Left ventricle myocardium inferior (tissue), 1 donor: ENCODE measurements around the gene ESRRB. TPM values are rescaled to one million over a fixed set of nuclear protein-coding genes. Genes with fewer than 3 reads are reported as not detected.

ENCODE experiments used
- DNase-seq: peaks from one replicate; pipeline ENCODE4 v3.0.0-alpha.2; 2020
- H3K27ac ChIP-seq: fragments of 200-600 bp; replicated peaks from 2 replicates; pipeline ENCODE4 v1.8.0; 2021
- H3K27me3 ChIP-seq: fragments of 200-600 bp; 2 replicates; pipeline ENCODE4 v1.8.0; 2021; ENCODE audit warnings: low read depth
- H3K36me3 ChIP-seq: fragments of 200-600 bp; 2 replicates; pipeline ENCODE4 v1.8.0; 2021
- H3K4me1 ChIP-seq: fragments of 200-600 bp; 2 replicates; pipeline ENCODE4 v1.8.0; 2021
- H3K4me3 ChIP-seq: fragments of 200-600 bp; 2 replicates; pipeline ENCODE4 v1.8.0; 2021; ENCODE audit warnings: mild to moderate bottlenecking, moderate library complexity
- H3K9me3 ChIP-seq: fragments of 200-600 bp; replicated peaks from 2 replicates; pipeline ENCODE4 v1.8.0; 2021
- intact Hi-C: fragments of 100-400 bp; cut with micrococcal nuclease; formaldehyde crosslinking; loops from one replicate; pipeline ENCODE4 v1.11.0; 2022
- total RNA-seq: library from RNA; stranded (reverse); fragmentation: NEBNext Ultra II Directional; extraction: Animal tissue kit (Norgen Biotek cat#: 25700); gene quantifications from one replicate; pipeline ENCODE4 v1.2.1, GENCODE V29; 2021
- TF ChIP-seq, protein P1 (sequence below): fragments of 200-600 bp; IDR thresholded peaks from 2 replicates; pipeline ENCODE4 v1.8.0; 2021; ENCODE audit warnings: antibody characterized with exemption, mild to moderate bottlenecking, borderline replicate concordance
- donor health status: DM: no; HTN: yes; CAD: no; lungs with severe emphysema.

The ESRRB gene
- total RNA-seq, 1 donor from 2014 or later, result 16.9 TPM

DNA sequence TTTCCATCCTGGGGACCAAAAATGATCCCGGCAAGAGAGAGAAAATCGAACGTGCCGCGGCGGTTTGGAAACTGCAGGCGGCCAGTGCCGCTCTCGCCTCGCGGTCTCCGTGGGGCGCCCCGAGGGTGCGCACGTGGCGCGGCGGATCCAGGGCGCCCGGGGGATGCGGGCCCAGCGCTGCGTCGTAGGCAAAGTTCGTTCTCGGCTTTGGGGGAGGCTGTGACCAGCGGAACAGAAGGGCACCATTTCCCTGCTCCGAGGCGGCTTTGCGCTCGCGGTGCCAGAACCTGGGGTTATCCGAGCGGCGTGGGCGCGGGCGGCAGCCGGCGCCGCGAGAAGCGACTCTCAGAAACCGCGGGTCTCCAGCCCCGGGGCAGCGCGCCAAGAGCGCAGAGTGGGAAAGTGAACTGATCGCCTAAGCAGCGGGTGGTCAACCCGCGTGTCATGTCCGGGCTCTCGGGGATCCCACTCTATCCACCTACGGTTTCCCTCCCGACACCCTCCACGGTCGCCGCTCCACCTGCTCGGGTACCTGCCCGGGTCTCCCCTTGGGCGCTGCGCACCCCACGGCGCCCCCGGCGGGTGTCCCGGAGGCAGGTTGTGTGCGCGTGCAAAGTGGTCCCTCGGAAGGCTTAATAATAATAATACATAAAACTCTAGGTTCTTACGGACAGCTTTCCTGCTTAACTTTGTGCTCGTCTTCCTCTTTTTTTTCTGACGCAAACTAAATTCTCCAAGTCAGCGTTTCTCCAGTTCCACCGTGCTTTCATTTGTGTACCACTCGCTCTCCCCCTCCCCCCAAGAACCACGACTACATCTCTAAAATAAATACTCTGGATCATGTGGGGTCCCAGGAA, 1.2 kb downstream of the ESRRB start:
- no peak for DNase-seq
- H3K27ac ChIP-seq, result no peak overlapping the region
- intact Hi-C loops, result no loop called here
- peaks cover 86% of the 10 kb centered on the region for H3K27me3 ChIP-seq
- no peaks in the 10 kb centered on the region for H3K36me3 ChIP-seq
- H3K4me1 ChIP-seq, result peaks cover 14% of the 10 kb centered on the region
- no peaks in the 10 kb centered on the region for H3K9me3 ChIP-seq
- H3K4me3 ChIP-seq, result peak overlapping the region; percentile 54
- TF ChIP-seq, protein P1, sequence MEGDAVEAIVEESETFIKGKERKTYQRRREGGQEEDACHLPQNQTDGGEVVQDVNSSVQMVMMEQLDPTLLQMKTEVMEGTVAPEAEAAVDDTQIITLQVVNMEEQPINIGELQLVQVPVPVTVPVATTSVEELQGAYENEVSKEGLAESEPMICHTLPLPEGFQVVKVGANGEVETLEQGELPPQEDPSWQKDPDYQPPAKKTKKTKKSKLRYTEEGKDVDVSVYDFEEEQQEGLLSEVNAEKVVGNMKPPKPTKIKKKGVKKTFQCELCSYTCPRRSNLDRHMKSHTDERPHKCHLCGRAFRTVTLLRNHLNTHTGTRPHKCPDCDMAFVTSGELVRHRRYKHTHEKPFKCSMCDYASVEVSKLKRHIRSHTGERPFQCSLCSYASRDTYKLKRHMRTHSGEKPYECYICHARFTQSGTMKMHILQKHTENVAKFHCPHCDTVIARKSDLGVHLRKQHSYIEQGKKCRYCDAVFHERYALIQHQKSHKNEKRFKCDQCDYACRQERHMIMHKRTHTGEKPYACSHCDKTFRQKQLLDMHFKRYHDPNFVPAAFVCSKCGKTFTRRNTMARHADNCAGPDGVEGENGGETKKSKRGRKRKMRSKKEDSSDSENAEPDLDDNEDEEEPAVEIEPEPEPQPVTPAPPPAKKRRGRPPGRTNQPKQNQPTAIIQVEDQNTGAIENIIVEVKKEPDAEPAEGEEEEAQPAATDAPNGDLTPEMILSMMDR, result no peak

DNA sequence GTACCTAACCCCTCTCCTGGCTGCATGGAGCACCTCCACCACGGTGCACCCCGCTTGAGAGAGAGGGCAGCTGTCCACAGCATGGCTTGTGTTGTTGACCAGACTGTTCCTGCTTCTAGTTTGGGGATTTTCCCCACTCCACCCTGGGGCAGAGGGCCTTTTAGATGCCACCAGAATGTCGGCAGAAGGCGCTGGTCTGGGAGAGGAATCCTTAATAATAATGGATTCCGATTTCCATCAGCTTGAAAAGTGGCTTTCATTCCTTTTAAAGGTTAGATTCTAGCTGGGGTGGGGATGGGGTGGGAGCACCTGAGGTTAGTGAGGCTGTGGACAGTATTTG, 1.8 kb downstream of the ESRRB start:
- peaks cover 88% of the 10 kb centered on the region for H3K27me3 ChIP-seq
- intact Hi-C loops, result no loop called here
- TF ChIP-seq, protein P1, result no peak
- peak overlapping the region; percentile 54 for H3K4me3 ChIP-seq
- no peaks in the 10 kb centered on the region for H3K36me3 ChIP-seq
- H3K27ac ChIP-seq, result no peak overlapping the region
- no peak for DNase-seq
- peaks cover 14% of the 10 kb centered on the region for H3K4me1 ChIP-seq
- H3K9me3 ChIP-seq, result no peaks in the 10 kb centered on the region

- Histone ChIP-seq H3K4me3 (no peak overlapping the region), H3K4me1 (peaks cover 14% of the 10 kb centered on the region), H3K27me3 (peaks cover 80% of the 10 kb centered on the region), H3K9me3 (no peaks in the 10 kb centered on the region), H3K36me3 (no peaks in the 10 kb centered on the region), H3K27ac (no peak overlapping the region)
- TF ChIP-seq, protein P1, result no peak
- intact Hi-C loops, result loop anchor here (10.0 kb wide), 1 partner anchor 326 kb away; no protein-coding TSS in a partner anchor
- DNase-seq, result no peak
Measured at GRCh38 chr14:76380991-76381390, 5.1 kb downstream of the ESRRB start.

DNA sequence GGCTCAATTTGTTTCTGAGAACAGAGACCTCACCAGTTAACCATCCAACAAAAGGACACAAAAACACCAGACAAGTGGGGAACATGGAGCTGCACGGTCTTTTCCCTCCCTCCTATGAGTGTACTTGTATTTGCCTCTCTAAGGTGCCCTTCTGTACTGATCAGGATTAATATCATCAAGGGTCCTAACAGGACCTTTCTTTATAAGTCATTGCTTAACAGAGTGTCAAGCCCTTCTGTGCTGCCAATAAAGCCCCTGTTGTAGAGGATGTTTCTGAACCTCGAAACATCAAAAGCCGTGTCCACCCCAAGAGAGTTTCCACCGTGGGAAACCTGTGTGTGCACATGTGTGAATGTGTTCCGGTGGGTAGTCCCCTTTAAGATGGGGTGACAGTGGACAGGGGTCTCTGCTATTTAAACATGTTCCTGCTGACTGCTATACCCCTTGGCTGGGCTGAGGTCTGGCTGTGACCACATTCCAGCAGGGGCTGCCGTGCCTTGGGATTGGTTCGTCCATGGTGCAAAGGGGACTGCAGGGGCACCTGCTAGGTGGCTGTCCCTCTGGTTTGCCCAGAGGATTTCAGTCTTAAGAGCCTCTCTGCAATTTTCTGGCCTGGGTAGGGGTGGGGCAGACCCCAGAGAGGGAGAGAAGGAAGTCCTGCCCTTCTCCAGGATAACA, 6.0 kb downstream of the ESRRB start:
- Histone ChIP-seq H3K36me3 (no peaks in the 10 kb centered on the region), H3K4me3 (no peak overlapping the region), H3K9me3 (no peaks in the 10 kb centered on the region), H3K27ac (no peak overlapping the region), H3K4me1 (peaks cover 7% of the 10 kb centered on the region), H3K27me3 (peaks cover 78% of the 10 kb centered on the region)
- TF ChIP-seq, protein P1, result no peak
- no peak for DNase-seq
- intact Hi-C loops, result loop anchor here (10.0 kb wide), 1 partner anchor 327 kb away; no protein-coding TSS in a partner anchor

- Histone ChIP-seq H3K9me3 (no peaks in the 10 kb centered on the region), H3K36me3 (no peaks in the 10 kb centered on the region), H3K4me3 (no peak overlapping the region), H3K27me3 (peaks cover 76% of the 10 kb centered on the region), H3K27ac (no peak overlapping the region), H3K4me1 (peaks cover 2% of the 10 kb centered on the region)
- TF ChIP-seq, protein P1, result no peak
- intact Hi-C loops, result loop anchor here (10.0 kb wide), 1 partner anchor 328 kb away; no protein-coding TSS in a partner anchor
- DNase-seq, result no peak
Measured at GRCh38 chr14:76382495-76382832, 6.5 kb downstream of the ESRRB start.
